GM10248 (cell line): ENCODE results near the gene DNTT.
A peak's percentile ranks its signal among the peaks of the same experiment; 100 is the strongest.

Source experiments
- CTCF ChIA-PET: fragments of 300-600 bp; sonication (Branson Sonifier 250); formaldehyde crosslinking; extraction: SDS; loops from one replicate; lab custom pipeline; 2021; ENCODE audit warnings: antibody characterized with exemption; lab: Yijun Ruan, JAX
- POLR2A ChIA-PET: fragments of 350-650 bp; sonication (Branson Sonifier 250); formaldehyde crosslinking; extraction: SDS; loops from one replicate; lab custom pipeline; 2020; ENCODE audit warnings: antibody characterized with exemption; lab: Yijun Ruan, JAX
- DNase-seq: peaks from one replicate; pipeline ENCODE4 v3.0.0; 2012; ENCODE audit errors: extremely low spot score
- TF ChIP-seq, protein P1 (sequence below): IDR thresholded peaks from 2 replicates; pipeline ENCODE4 v1.5.1; 2012; ENCODE audit warnings: mild to moderate bottlenecking, low read depth; ENCODE audit errors: extremely low read depth, missing control alignments, control extremely low read depth

Gene DNTT

GRCh38 chr10:96289218-96289910 is 14.9 kb upstream of the DNTT start:
- TF ChIP-seq, protein P1, sequence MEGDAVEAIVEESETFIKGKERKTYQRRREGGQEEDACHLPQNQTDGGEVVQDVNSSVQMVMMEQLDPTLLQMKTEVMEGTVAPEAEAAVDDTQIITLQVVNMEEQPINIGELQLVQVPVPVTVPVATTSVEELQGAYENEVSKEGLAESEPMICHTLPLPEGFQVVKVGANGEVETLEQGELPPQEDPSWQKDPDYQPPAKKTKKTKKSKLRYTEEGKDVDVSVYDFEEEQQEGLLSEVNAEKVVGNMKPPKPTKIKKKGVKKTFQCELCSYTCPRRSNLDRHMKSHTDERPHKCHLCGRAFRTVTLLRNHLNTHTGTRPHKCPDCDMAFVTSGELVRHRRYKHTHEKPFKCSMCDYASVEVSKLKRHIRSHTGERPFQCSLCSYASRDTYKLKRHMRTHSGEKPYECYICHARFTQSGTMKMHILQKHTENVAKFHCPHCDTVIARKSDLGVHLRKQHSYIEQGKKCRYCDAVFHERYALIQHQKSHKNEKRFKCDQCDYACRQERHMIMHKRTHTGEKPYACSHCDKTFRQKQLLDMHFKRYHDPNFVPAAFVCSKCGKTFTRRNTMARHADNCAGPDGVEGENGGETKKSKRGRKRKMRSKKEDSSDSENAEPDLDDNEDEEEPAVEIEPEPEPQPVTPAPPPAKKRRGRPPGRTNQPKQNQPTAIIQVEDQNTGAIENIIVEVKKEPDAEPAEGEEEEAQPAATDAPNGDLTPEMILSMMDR = no peak
- ChIA-PET CTCF (no interaction called here), POLR2A (no interaction called here)
- DNase-seq = no peak

GRCh38 chr10:96290368-96291133 is 13.7 kb upstream of the DNTT start:
- TF ChIP-seq, protein P1 = no peak
- ChIA-PET POLR2A (interaction anchor here (0.8 to 1.2 kb wide), 6 partner anchors 18 to 61 kb away, joined by 3 to 6 read pairs (median 3); partner anchors contain the start of gene BLNK), CTCF (interaction anchor here (0.8 to 17.3 kb wide), 17 partner anchors 9 to 597 kb away, joined by 3 to 548 read pairs (median 7); partner anchors contain the start of genes BLNK and TCTN3)
- DNase-seq = peak; percentile 35

- CTCF ChIA-PET = interaction anchor here (0.6 to 17.3 kb wide), 37 partner anchors 9 to 684 kb away, joined by 3 to 548 read pairs (median 6); partner anchors contain the start of genes BLNK and DNTT
- POLR2A ChIA-PET = no interaction called here
- DNase-seq = peak; percentile 49
- TF ChIP-seq, protein P1 = peak; percentile 63
Observed at GRCh38 chr10:96292971-96293920, 11.0 kb upstream of the DNTT start.

DNA sequence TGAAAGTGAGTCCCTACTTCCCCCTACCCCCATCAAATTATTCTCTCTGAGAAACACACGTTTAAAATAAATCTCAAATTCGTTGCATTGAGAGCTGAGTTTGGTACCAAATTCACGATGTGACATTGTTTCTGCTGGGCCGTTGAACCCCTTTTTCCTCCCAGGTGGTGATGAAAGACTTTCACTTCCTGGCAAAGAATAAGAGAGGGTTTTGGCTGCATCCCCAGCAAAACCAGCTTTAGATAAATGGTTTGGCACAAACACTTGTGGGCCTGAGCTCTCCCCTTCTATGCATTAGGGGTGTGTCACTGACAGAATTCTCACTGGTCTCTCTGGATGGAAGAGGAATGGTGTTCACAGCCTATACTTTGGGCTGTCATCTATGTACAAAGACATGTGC is 8.8 kb upstream of the DNTT start:
- no peak for DNase-seq
- POLR2A ChIA-PET = interaction anchor here (0.5 to 1.0 kb wide), 2 partner anchors 154 to 166 kb away, joined by 3 read pairs; no protein-coding TSS in a partner anchor
- TF ChIP-seq, protein P1 = no peak
- CTCF ChIA-PET = interaction anchor here (0.8 to 17.3 kb wide), 10 partner anchors 10 to 279 kb away, joined by 3 to 548 read pairs (median 4); no protein-coding TSS in a partner anchor

DNA sequence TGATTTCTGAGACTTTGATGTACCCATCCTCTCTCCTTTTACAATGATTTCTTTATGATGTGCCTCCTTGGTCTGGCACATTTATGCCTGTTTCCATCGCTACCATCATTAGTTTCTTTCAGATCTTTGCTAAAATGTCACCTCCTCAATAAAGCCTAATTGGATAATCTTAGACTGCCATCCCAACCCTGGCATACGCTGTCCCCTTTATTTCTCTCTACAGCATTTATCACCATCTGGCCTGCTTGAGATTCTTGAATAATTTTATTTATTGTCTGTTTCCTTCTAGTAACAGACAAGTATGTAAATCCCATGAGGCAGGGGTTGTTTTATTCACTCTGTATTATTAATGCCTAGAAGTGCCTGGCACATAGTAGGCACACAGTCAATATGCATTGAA is 6.7 kb upstream of the DNTT start:
- ChIA-PET POLR2A (no interaction called here), CTCF (interaction anchor here (1.3 to 17.3 kb wide), 4 partner anchors 15 to 281 kb away, joined by 3 to 548 read pairs (median 5); no protein-coding TSS in a partner anchor)
- TF ChIP-seq, protein P1 = no peak
- DNase-seq = no peak
